ENCODE results near the gene AGXT. TPM values are rescaled to one million over a fixed set of nuclear protein-coding genes. Genes with fewer than 3 reads are reported as not detected.

AGXT gene
- 0.26 TPM in 1 of 2 replicates, not detected in the other for total RNA-seq (2014; rRNA removed; shearing (Covaris generic))

- H3K27me3 ChIP-seq (replicated peaks) = no peaks in the 10 kb centered on the region
- no peak within 1 kb of the TSS for H3K27ac ChIP-seq
- no peaks in the 10 kb centered on the region for H3K36me3 ChIP-seq
- DNase-seq (ENCODE audit: low read depth in 1 of 2, low spot score in 2 of 2) = peak in 1 of 2 experiments; percentile 43
- no peak within 1 kb of the TSS for H3K4me3 ChIP-seq
- peaks cover 11% of the 10 kb centered on the region for H3K4me1 ChIP-seq (replicated peaks)
- no peaks in the 10 kb centered on the region for H3K9me3 ChIP-seq (replicated peaks)
Measured at GRCh38 chr2:240868286-240869108, at the start of gene AGXT. TSS of gene AGXT (plus strand) at chr2:240868824. CDS start at chr2:240868866, 42 bp downstream.

- no peak overlapping the region for H3K4me3 ChIP-seq
- 0 out of 2 replicates have a peak, but pooled peaks cover 3% of the 10 kb centered on the region for H3K9me3 ChIP-seq (replicated peaks)
- H3K36me3 ChIP-seq = no peaks in the 10 kb centered on the region
- H3K27me3 ChIP-seq (replicated peaks) = peaks cover 54% of the 10 kb centered on the region
- DNase-seq (ENCODE audit: low read depth in 1 of 2, low spot score in 2 of 2) = peak in 1 of 2 experiments; percentile 37
- H3K4me1 ChIP-seq (replicated peaks) = no peaks in the 10 kb centered on the region; the same call in 1 of the 2 replicates
- no peak overlapping the region for H3K27ac ChIP-seq
Measured at GRCh38 chr2:240819126-240819857, 49.3 kb upstream of the AGXT start.

- no peak within 1 kb of the TSS for H3K27ac ChIP-seq
- no peaks in the 10 kb centered on the region; the same call in 1 of the 2 replicates for H3K4me1 ChIP-seq (replicated peaks)
- DNase-seq (ENCODE audit: low read depth in 1 of 2, low spot score in 2 of 2) = peak in 1 of 2 experiments; percentile 36
- H3K36me3 ChIP-seq = no peaks in the 10 kb centered on the region
- peaks cover 61% of the 10 kb centered on the region for H3K27me3 ChIP-seq (replicated peaks)
- no peaks in the 10 kb centered on the region for H3K9me3 ChIP-seq (replicated peaks)
- H3K4me3 ChIP-seq = no peak within 1 kb of the TSS
Measured at GRCh38 chr2:240819858-240820606, 48.6 kb upstream of the AGXT start, which contains the start of gene KIF1A. TSS of gene KIF1A (minus strand) at chr2:240820219. CDS start at chr2:240797752, 22,467 bp downstream.

GRCh38 chr2:240820607-240821428 lies 47.8 kb upstream of the AGXT start:
- Histone ChIP-seq H3K9me3 (replicated peaks) (no peaks in the 10 kb centered on the region), H3K27me3 (replicated peaks) (peaks cover 66% of the 10 kb centered on the region), H3K4me1 (replicated peaks) (no peaks in the 10 kb centered on the region; the same call in 1 of the 2 replicates), H3K27ac (no peak overlapping the region), H3K4me3 (no peak overlapping the region), H3K36me3 (no peaks in the 10 kb centered on the region)
- peak in 1 of 2 experiments; percentile 43 for DNase-seq (ENCODE audit: low read depth in 1 of 2, low spot score in 2 of 2)

GRCh38 chr2:240821429-240821778 lies 47.2 kb upstream of the AGXT start:
- no peaks in the 10 kb centered on the region for H3K9me3 ChIP-seq (replicated peaks)
- H3K27ac ChIP-seq = no peak overlapping the region
- DNase-seq (ENCODE audit: low read depth in 1 of 2, low spot score in 2 of 2) = no peak
- peaks cover 70% of the 10 kb centered on the region for H3K27me3 ChIP-seq (replicated peaks)
- H3K4me3 ChIP-seq = no peak overlapping the region
- no peaks in the 10 kb centered on the region; the same call in 1 of the 2 replicates for H3K4me1 ChIP-seq (replicated peaks)
- H3K36me3 ChIP-seq = no peaks in the 10 kb centered on the region

- peaks cover 72% of the 10 kb centered on the region for H3K27me3 ChIP-seq (replicated peaks)
- DNase-seq (ENCODE audit: low read depth in 1 of 2, low spot score in 2 of 2) = no peak
- H3K4me1 ChIP-seq (replicated peaks) = no peaks in the 10 kb centered on the region; the same call in 1 of the 2 replicates
- no peak overlapping the region for H3K4me3 ChIP-seq
- no peak overlapping the region for H3K27ac ChIP-seq
- no peaks in the 10 kb centered on the region for H3K36me3 ChIP-seq
- 0 out of 2 replicates have a peak, but pooled peaks cover 4% of the 10 kb centered on the region for H3K9me3 ChIP-seq (replicated peaks)
Measured at GRCh38 chr2:240822280-240822847, 46.3 kb upstream of the AGXT start.

GRCh38 chr2:240823449-240824336 lies 44.9 kb upstream of the AGXT start:
- H3K4me3 ChIP-seq = no peak overlapping the region
- 0 out of 2 replicates have a peak, but pooled peaks cover 4% of the 10 kb centered on the region for H3K9me3 ChIP-seq (replicated peaks)
- no peak for DNase-seq (ENCODE audit: low read depth in 1 of 2, low spot score in 2 of 2)
- H3K36me3 ChIP-seq = no peaks in the 10 kb centered on the region
- H3K27ac ChIP-seq = no peak overlapping the region
- peaks cover 80% of the 10 kb centered on the region for H3K27me3 ChIP-seq (replicated peaks)
- no peaks in the 10 kb centered on the region; the same call in 1 of the 2 replicates for H3K4me1 ChIP-seq (replicated peaks)

GRCh38 chr2:240825476-240825875 lies 43.1 kb upstream of the AGXT start:
- H3K4me3 ChIP-seq = no peak overlapping the region
- DNase-seq (ENCODE audit: low read depth in 1 of 2, low spot score in 2 of 2) = no peak
- peaks cover 82% of the 10 kb centered on the region for H3K27me3 ChIP-seq (replicated peaks)

GRCh38 chr2:240831594-240832204 lies 36.9 kb upstream of the AGXT start:
- H3K4me1 ChIP-seq (replicated peaks) = peaks cover 7% of the 10 kb centered on the region; the same call in 1 of the 2 replicates
- H3K9me3 ChIP-seq (replicated peaks) = 0 out of 2 replicates have a peak, but pooled peaks cover 4% of the 10 kb centered on the region
- H3K36me3 ChIP-seq = no peaks in the 10 kb centered on the region
- no peak overlapping the region for H3K4me3 ChIP-seq
- peaks cover 40% of the 10 kb centered on the region for H3K27me3 ChIP-seq (replicated peaks)
- H3K27ac ChIP-seq = no peak overlapping the region
- no peak for DNase-seq (ENCODE audit: low read depth in 1 of 2, low spot score in 2 of 2)

More at GRCh38 chr2:240825476-240825875, 43.1 kb upstream of the AGXT start:
- Histone ChIP-seq H3K9me3 (replicated peaks) (0 out of 2 replicates have a peak, but pooled peaks cover 4% of the 10 kb centered on the region), H3K27ac (no peak overlapping the region), H3K36me3 (no peaks in the 10 kb centered on the region), H3K4me1 (replicated peaks) (no peaks in the 10 kb centered on the region; the same call in 1 of the 2 replicates)

- H3K36me3 ChIP-seq = no peaks in the 10 kb centered on the region
- H3K9me3 ChIP-seq (replicated peaks) = no peaks in the 10 kb centered on the region
- H3K27ac ChIP-seq = no peak overlapping the region
- peaks cover 11% of the 10 kb centered on the region; the same call in 1 of the 2 replicates for H3K4me1 ChIP-seq (replicated peaks)
- peak; percentile 72 to 92 for DNase-seq (ENCODE audit: low read depth in 1 of 2, low spot score in 2 of 2)
- peaks cover 46% of the 10 kb centered on the region for H3K27me3 ChIP-seq (replicated peaks)
- no peak overlapping the region for H3K4me3 ChIP-seq
Measured at GRCh38 chr2:240832205-240832727, 36.4 kb upstream of the AGXT start.

- Histone ChIP-seq H3K4me3 (no peak overlapping the region), H3K9me3 (replicated peaks) (no peaks in the 10 kb centered on the region), H3K27ac (no peak overlapping the region), H3K36me3 (no peaks in the 10 kb centered on the region), H3K27me3 (replicated peaks) (peaks cover 47% of the 10 kb centered on the region), H3K4me1 (replicated peaks) (peaks cover 11% of the 10 kb centered on the region; the same call in 1 of the 2 replicates)
- DNase-seq (ENCODE audit: low read depth in 1 of 2, low spot score in 2 of 2) = no peak
Measured at GRCh38 chr2:240832921-240833494, 35.6 kb upstream of the AGXT start.

Measured in SJSA1 (cell line).